ENCODE data around the gene UBC. TPM values are rescaled to one million over a fixed set of nuclear protein-coding genes. Genes with fewer than 3 reads are reported as not detected.

UBC gene
- total RNA-seq, 1 experiment from 2014 or later, result 1,053 TPM

GRCh38 chr12:124917135-124917840 lies 2.8 kb upstream of the UBC start:
- H3K9me3 ChIP-seq (ENCODE audit: low read depth, low read length, poor library complexity, severe bottlenecking), result no peaks in the 10 kb centered on the region
- CTCF ChIA-PET, result interaction anchor here (0.8 to 1.0 kb wide), 3 partner anchors 11 to 23 kb away, joined by 3 to 7 read pairs (median 3); no protein-coding TSS in a partner anchor
- H3K27me3 ChIP-seq (replicated peaks; ENCODE audit: insufficient read depth, low read depth, low read length, poor library complexity), result no peaks in the 10 kb centered on the region
- intact Hi-C loops (cut with micrococcal nuclease; ENCODE audit: unreplicated experiment), result no loop called here
- BruUV-seq (replicated peaks), result TSS peak; percentile 56
- POLR2A ChIA-PET (ENCODE audit: low non-redundant PET), result no interaction called here
- peak overlapping the region; percentile 87 for H3K4me3 ChIP-seq (ENCODE audit: low read depth, low read length, poor library complexity, severe bottlenecking)
- DNase-seq (ENCODE audit: low spot score), result peak; percentile 100
- peak overlapping the region; percentile 100 for H3K27ac ChIP-seq (ENCODE audit: low read depth, low read length, poor library complexity, severe bottlenecking)
- H3K36me3 ChIP-seq (ENCODE audit: insufficient read depth, low read length, poor library complexity, severe bottlenecking), result peaks cover 13% of the 10 kb centered on the region
- no peak for TF ChIP-seq EZH2 (IDR thresholded peaks at IDR 0.05; ENCODE audit: borderline replicate concordance, low read depth, low read length, poor library complexity, severe bottlenecking)
- no peak for TF ChIP-seq CTCF (conservative IDR thresholded peaks at IDR 0.05; ENCODE audit: low read depth, low read length)
- peaks cover 40% of the 10 kb centered on the region for H3K4me1 ChIP-seq (ENCODE audit: insufficient read depth, low read length, poor library complexity, severe bottlenecking)

GRCh38 chr12:124916374-124917134 lies 2.1 kb upstream of the UBC start:
- no TSS peak for BruUV-seq (replicated peaks)
- ChIA-PET CTCF (interaction anchor here (0.8 to 0.9 kb wide), 2 partner anchors 10 kb away, joined by 7 to 8 read pairs; no protein-coding TSS in a partner anchor), POLR2A (ENCODE audit: low non-redundant PET) (no interaction called here)
- Histone ChIP-seq H3K27ac (ENCODE audit: low read depth, low read length, poor library complexity, severe bottlenecking) (peak overlapping the region; percentile 100), H3K4me3 (ENCODE audit: low read depth, low read length, poor library complexity, severe bottlenecking) (peak overlapping the region; percentile 87), H3K36me3 (ENCODE audit: insufficient read depth, low read length, poor library complexity, severe bottlenecking) (peaks cover 15% of the 10 kb centered on the region), H3K4me1 (ENCODE audit: insufficient read depth, low read length, poor library complexity, severe bottlenecking) (peaks cover 42% of the 10 kb centered on the region), H3K9me3 (ENCODE audit: low read depth, low read length, poor library complexity, severe bottlenecking) (no peaks in the 10 kb centered on the region), H3K27me3 (replicated peaks; ENCODE audit: insufficient read depth, low read depth, low read length, poor library complexity) (no peaks in the 10 kb centered on the region)
- peak; percentile 77 for DNase-seq (ENCODE audit: low spot score)
- intact Hi-C loops (cut with micrococcal nuclease; ENCODE audit: unreplicated experiment), result no loop called here
- TF ChIP-seq CTCF (conservative IDR thresholded peaks at IDR 0.05; ENCODE audit: low read depth, low read length) (no peak), EZH2 (IDR thresholded peaks at IDR 0.05; ENCODE audit: borderline replicate concordance, low read depth, low read length, poor library complexity, severe bottlenecking) (no peak)

- no peak for DNase-seq (ENCODE audit: low spot score)
- CTCF ChIA-PET, result interaction anchor here (0.8 kb wide), 1 partner anchor 9 kb away, joined by 8 read pairs; no protein-coding TSS in a partner anchor
- Histone ChIP-seq H3K4me3 (ENCODE audit: low read depth, low read length, poor library complexity, severe bottlenecking) (peak overlapping the region; percentile 87), H3K4me1 (ENCODE audit: insufficient read depth, low read length, poor library complexity, severe bottlenecking) (peaks cover 42% of the 10 kb centered on the region), H3K36me3 (ENCODE audit: insufficient read depth, low read length, poor library complexity, severe bottlenecking) (peaks cover 25% of the 10 kb centered on the region), H3K27ac (ENCODE audit: low read depth, low read length, poor library complexity, severe bottlenecking) (peak overlapping the region; percentile 100), H3K9me3 (ENCODE audit: low read depth, low read length, poor library complexity, severe bottlenecking) (no peaks in the 10 kb centered on the region), H3K27me3 (replicated peaks; ENCODE audit: insufficient read depth, low read depth, low read length, poor library complexity) (no peaks in the 10 kb centered on the region)
- POLR2A ChIA-PET (ENCODE audit: low non-redundant PET), result interaction anchor here (0.9 kb wide), 1 partner anchor 24 kb away, joined by 20 read pairs; no protein-coding TSS in a partner anchor
- TF ChIP-seq EZH2 (IDR thresholded peaks at IDR 0.05; ENCODE audit: borderline replicate concordance, low read depth, low read length, poor library complexity, severe bottlenecking) (no peak), CTCF (conservative IDR thresholded peaks at IDR 0.05; ENCODE audit: low read depth, low read length) (no peak)
- intact Hi-C loops (cut with micrococcal nuclease; ENCODE audit: unreplicated experiment), result no loop called here
- TSS peak; percentile 72 for BruUV-seq (replicated peaks)
Measured at GRCh38 chr12:124915239-124916236, 1.1 kb upstream of the UBC start.

Measured in A673 (cell line).